Epithelial cell of esophagus (primary cell): ENCODE data around the gene S100A13.

Experiments
- DNase-seq: peaks from one replicate; pipeline ENCODE4 v3.0.0; 2010; ENCODE audit warnings: low read depth
- H3K4me3 ChIP-seq: 2 replicates; pipeline ENCODE4 v1.5.1; 2011; ENCODE audit warnings: mild to moderate bottlenecking, low read length, control low read depth
- TF ChIP-seq, protein P1 (sequence below): IDR thresholded peaks from 2 replicates; pipeline ENCODE4 v1.5.1; 2011; ENCODE audit warnings: low read depth, mild to moderate bottlenecking, low read length, control low read depth, inconsistent platforms; ENCODE audit not compliant: insufficient read depth; ENCODE audit errors: missing control alignments

Gene S100A13

GRCh38 chr1:153667439-153667838, 40.1 kb upstream of the S100A13 start:
- no peak for DNase-seq
- H3K4me3 ChIP-seq, result no peak overlapping the region
- TF ChIP-seq, protein P1, sequence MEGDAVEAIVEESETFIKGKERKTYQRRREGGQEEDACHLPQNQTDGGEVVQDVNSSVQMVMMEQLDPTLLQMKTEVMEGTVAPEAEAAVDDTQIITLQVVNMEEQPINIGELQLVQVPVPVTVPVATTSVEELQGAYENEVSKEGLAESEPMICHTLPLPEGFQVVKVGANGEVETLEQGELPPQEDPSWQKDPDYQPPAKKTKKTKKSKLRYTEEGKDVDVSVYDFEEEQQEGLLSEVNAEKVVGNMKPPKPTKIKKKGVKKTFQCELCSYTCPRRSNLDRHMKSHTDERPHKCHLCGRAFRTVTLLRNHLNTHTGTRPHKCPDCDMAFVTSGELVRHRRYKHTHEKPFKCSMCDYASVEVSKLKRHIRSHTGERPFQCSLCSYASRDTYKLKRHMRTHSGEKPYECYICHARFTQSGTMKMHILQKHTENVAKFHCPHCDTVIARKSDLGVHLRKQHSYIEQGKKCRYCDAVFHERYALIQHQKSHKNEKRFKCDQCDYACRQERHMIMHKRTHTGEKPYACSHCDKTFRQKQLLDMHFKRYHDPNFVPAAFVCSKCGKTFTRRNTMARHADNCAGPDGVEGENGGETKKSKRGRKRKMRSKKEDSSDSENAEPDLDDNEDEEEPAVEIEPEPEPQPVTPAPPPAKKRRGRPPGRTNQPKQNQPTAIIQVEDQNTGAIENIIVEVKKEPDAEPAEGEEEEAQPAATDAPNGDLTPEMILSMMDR, result no peak

GRCh38 chr1:153663211-153663610, 35.9 kb upstream of the S100A13 start:
- TF ChIP-seq, protein P1, result no peak
- DNase-seq, result peak; percentile 22
- no peak overlapping the region for H3K4me3 ChIP-seq

DNA sequence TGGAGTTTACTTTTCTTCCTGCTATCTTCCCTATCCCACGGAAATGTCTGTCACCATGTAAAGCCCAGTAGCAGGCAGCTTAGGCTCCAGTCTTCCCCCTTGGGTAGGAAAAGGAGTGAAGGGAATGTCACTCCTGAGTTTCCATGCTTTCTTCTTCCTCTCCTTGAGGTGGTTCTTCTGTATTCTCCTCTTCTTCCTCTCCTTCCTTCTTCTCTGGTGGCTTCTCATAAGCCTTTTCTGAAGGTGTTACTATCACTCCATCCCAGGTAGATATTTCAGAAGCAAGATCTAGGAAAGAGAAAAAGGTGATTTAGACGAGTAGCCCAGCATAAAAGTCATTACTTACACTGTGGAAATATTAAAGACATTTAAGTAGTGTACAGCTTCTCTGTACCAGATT, 35.0 kb upstream of the S100A13 start:
- DNase-seq, result no peak
- TF ChIP-seq, protein P1, result no peak
- H3K4me3 ChIP-seq, result no peak overlapping the region

DNA sequence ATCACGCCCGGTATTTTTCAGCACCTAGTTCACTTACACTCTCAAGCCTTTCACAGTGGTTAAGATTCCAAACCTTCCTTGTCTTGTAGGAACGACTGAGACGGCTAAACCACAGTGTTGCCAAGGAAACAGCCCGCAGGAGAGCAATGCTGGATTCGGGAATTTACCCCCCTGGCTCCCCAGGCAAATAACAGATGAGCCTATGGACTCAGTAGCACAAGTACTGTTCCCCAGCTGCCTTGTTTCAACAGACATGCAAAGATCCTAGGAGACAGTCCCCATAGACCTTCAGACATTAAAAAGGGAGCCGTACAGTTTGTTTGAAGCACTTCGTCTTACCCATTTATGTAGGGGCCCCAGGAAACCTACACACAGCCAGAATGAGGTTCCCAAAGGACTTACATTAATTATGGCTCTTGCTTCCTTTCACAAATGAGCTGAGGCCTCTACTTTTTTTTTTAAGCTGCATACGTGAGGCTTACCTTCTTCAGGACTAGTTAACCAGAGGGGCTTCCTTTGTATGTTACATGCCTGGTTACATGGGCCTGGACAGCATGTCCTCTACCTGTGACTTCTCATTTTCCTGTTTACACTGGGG, 33.9 kb upstream of the S100A13 start:
- H3K4me3 ChIP-seq, result no peak overlapping the region
- DNase-seq, result no peak
- TF ChIP-seq, protein P1, result no peak

- DNase-seq, result no peak
- TF ChIP-seq, protein P1, result no peak
- H3K4me3 ChIP-seq, result peak overlapping the region; percentile 79
Observed at GRCh38 chr1:153659656-153660055, 32.4 kb upstream of the S100A13 start.

GRCh38 chr1:153659175-153659534, 31.9 kb upstream of the S100A13 start:
- TF ChIP-seq, protein P1, result no peak
- no peak for DNase-seq
- H3K4me3 ChIP-seq, result peak overlapping the region; percentile 79
